ENCODE data around the gene ATP5F1E.
"Not testable (repeated sequence)": the region's sequence is repeated elsewhere in the genome, so short reads cannot be mapped to it uniquely, and the experiment has no call there.

ATP5F1E gene

GRCh38 chr20:59018817-59019216 is 13.3 kb downstream of the ATP5F1E start:
- no peak for DNase-seq

DNA sequence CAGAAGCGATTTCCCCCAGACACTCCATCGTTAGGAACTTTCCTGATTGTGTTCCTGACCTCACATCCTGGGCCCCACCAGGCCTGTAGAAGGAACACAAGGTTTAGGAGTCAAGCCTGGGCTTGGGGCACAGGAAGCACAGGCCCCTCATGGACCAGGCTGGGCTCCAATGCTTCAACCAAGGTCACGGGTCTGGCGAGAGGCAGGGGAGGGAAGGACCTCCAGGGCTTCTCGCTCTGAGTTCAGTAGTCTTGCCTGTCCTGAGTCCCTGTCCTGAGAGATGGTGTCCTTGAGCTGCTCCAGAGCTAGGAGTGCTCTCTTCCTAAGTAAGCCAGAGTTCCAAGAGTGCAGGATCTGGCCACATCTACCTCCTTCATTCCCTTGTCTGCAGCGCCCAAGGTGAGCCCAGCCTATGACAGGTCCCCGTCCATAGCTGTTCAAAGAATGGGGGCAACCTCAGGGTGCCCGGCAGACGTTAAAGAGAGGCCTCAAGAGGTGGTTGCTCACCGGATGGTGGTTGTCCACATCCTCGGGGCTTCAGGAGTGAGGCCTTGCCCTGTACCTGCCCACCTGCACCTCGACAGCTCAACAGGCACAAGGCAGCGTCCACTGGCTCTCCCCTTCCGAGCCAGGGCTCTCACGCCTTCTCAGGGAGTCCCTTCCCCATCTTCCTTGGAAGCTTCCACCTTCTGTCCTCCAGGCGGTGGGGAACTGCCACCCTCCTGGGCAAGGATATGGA is 14.5 kb downstream of the ATP5F1E start:
- no peak for DNase-seq

- DNase-seq, result no peak
Measured at GRCh38 chr20:59016795-59017492, 15.2 kb downstream of the ATP5F1E start.

- DNase-seq, result no peak
Measured at GRCh38 chr20:59015812-59016711, 16.1 kb downstream of the ATP5F1E start.

DNA sequence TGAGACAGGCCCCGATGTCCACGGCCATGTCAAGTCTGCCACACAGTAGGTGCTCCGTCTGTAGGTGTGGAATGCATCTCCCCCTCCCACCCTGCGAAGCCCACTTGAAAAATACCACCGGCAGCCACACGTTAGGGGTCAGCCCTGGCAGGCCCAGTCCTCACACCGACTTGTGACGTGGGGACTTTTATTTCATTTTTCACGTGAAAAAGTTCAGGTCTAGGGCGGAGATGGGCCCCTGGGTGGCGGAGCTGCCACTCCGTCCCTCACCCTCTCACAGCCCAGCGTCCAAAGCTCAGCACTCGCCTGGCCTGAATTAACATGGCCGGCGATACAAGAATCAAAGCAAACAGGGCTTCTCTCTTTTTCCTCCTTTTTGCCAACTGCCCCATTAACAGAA is 16.7 kb downstream of the ATP5F1E start:
- DNase-seq, result no peak

DNA sequence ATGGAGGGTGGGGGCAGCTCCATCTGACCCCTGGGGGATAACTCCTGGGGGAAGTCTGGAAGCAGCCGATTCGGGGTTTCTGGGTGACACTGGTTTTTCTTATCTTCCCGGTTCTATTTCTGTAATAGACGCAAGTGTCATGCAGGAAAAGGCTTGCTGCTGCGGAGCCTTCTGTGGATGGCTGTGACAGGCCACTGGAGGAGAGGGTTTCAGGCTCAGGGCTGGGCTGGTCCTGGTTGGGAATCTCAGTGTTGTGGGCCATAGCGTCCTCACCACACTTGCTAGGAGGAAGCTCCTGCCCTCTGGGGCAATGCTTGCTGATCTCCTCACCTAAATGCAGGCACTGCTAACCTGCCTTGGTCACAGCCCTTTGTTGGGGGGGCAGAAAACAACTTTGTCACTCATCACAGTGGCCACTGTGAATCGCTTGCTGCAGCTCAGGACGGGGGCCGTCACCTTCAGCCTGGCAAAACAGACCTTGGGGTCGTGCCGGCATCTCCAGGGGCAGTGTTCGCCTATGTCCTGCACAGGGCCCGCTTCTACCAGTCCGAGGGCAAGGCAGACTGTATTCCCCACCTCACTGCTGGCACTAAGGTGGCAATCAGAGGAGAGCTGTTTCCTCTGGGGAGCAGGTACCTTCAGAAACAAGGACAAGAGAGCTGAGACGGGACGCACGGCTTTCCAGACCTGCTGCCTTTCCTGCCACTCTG is 17.3 kb downstream of the ATP5F1E start:
- no peak for DNase-seq

GRCh38 chr20:59013959-59014608 is 18.1 kb downstream of the ATP5F1E start:
- no peak for DNase-seq

GRCh38 chr20:59013031-59013951 is 18.8 kb downstream of the ATP5F1E start:
- DNase-seq, result no peak

- not testable (repeated sequence) for DNase-seq
Measured at GRCh38 chr20:59011874-59012157, 20.3 kb downstream of the ATP5F1E start.

DNA sequence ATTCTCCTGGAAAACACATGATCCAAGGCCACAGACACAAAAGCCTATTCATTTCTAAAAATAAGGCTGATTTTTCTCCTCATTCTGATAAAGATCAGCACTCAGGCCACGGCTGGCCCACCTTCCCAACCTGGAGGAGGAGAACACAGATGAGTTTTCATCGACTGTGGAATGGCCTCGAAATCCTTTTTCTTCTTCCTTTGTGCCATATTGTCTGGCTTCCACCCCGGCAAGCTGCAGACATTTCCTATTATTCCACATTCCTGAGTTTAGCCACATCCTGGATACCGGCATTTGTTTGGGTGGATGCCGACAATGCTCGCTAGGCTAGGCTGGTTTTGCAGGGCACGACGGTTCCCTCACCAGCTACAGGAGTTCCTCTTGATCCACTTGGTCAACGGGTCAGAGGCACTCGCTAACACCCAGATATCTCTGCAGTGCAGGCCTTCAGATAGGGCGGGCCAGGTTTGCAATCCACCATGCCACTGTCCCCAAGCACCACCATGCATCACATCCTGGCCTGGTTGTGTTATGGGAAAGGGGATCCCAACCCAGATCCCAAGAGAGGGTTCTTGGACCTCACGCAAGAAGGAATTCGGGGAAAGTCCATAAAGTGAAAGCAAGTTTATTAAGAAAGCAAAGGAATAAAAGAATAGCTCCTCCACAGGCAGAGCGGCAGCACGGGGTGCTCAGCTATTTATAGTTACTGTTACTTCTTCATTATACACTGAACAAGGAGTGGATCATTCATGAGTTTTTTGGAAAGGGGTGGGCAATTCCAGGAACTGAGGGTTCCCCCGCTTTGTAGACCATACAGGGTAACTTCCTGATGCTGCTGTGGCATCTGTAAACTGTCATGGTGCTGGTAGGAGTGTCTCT is 20.9 kb downstream of the ATP5F1E start:
- DNase-seq, result no peak

- DNase-seq, result no peak
Measured at GRCh38 chr20:59010321-59010994, 21.7 kb downstream of the ATP5F1E start.

DNA sequence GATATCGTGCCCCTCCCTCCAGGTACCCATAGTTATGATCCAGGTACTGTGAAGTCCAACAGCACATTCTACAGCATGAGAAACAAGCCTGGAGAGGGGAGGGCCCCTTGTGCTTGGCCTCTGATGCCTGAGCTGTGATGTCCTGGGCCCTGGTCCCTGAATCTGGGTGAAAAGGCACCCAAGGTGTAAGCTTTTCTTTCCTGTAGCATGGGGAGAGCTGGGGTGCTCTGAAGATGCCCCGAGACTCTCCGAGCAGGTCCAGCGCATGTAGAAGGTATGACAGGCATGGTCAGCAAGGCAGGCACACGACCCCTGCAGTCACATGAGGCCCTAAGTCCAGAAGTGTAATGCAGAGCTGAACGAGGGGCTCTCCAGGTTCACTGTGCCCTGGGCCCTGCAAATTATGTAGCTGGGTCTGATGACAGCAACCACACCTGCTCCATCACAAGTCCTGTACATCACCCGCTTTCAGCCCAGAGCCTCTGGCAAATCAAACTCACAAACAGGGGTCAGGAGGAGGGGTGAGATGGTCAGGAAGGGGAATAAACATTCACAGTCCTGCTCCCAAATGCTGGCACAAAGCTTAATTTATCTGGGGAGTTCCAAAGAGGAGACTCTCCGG is 23.3 kb downstream of the ATP5F1E start:
- DNase-seq, result no peak

DNA sequence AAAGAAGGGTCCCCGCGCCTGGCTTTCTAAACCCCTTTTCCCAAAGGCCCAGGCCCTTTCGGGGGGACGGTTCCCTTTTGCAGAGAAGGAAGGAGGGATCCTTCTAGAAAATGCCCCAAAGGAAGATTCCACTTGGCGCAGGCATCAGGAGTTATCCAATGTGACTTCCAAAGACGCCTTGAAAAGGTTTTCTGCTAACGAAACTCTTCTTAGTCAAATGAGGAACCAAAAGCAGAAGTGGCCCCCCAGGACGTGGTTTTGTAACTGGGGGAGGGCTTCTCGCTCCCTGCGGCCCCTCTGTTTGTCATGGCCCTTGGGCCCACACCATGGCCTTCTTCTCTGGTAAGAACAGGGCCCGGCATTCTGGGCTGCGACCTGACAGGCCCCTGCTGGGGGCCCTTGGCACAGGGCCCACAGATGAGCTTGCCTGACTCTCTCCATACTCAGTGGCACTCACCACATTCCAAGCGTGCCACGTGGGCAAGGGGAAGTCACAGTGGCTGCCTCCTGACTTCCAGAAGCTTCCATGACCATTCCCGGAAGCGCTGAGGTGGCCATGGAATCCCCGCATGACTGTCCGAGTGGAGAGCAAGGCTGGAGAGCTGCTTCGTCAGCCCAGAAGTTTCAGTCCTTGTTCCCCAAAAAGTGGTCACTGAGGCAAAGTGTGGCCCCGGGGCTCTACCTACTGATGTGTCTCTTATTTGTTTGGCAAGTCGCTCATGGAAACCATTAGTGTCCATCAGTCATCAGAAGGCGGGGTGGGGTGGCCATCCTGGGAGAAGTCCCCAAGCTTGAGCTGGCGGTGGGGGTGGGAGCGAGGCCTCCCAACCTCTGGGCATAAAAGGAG is 24.2 kb downstream of the ATP5F1E start:
- DNase-seq, result no peak

DNA sequence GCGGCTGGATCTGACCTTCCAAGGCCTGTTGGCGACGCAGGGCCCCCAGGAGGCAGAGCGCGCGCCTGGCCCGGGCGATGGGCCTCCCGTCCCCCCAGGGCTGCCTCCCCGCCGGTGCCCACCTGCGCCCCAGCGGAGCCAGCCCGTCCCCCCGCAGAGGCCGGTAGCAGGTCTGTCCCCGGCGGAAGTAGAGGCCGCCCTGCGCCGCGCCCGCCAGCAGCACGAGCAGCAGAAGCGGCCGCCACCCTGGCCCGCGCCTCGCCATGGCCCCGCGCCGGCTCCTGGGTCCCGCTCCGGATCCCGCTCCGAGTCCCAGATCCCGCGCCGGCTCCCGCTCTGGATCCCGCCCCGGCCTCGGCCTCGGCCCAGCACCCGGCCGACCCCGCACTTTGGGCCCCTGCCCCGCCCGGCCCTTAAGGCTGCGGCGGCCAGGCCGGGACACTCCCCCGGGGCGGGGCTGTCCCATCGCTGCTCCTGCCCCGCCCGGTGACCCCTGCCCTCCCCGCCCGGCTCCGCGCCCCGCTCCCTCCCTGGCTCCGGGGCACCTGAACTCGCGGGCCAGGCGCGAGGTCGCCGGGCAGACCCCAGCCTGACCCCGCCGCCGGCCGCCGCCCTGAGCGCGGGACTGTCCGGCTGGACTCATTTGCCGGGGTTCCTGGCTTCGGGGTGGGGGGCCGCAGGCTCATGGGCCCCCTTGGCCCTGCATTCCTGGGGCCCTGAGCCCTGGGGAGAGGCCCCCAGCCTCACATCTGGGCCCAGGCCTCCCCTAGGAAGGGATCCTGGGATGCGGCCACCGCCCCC is 25.1 kb downstream of the ATP5F1E start, which contains the start of gene CTSZ:
Gene CTSZ, minus strand, starts transcription at position 391 of the 801 bp plus-strand sequence. Its CDS starts 126 bp downstream, at position 265.
- DNase-seq, result no peak

DNA sequence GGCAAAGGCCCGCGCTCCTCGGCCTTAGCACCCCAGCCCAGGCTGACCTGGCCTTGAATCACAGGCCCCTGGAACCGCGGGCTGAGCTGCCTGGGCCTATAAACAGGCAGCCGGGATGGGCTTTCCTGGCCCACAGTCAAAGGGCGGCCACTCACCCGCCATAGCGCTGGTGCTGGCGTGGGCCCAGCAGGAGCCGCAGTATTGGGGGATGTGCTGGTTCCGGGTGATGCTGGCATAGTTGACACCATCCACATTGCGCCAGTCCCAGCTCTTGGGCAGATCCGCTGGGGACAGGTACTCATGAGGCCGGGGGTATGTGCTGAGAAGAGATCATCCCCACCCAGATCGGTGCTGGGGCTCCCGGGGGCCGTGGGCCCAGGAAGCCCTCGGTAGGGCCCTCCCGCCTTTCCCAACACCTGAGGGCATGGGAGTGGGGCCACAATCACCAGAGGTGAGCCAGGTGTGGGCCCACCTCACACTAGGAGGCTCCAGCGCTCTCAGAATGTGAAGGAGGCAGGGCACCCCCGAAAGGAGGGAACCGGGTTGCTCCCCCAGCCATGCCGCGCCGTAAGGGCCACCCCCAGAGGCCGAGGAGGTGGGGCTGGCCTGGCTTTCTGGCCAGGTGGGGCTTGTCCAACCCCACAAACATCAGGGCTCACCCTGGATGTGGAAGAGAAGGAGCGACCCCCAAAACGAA is 25.8 kb downstream of the ATP5F1E start:
- no peak for DNase-seq

GRCh38 chr20:59005523-59006166 is 26.5 kb downstream of the ATP5F1E start:
- no peak for DNase-seq

Measured in NCI-H187 treated with DMSO at 0.1 percent for 48 hours (cell line).